Measurements from ENCODE around the gene SPATA4. TPM values are rescaled to one million over a fixed set of nuclear protein-coding genes. Genes with fewer than 3 reads are reported as not detected.

SPATA4 gene
- total and polyA plus RNA-seq, 2 of the 13 experiments (the other 11 are each of a cell fraction or from before 2014, with no cell fraction given): not detected

- Histone ChIP-seq H3K4me1 (ENCODE audit: insufficient read depth, low read length) (no peaks in the 10 kb centered on the region), H3K27ac (ENCODE audit: extremely low read length, insufficient read depth, low read length) (no peak overlapping the region), H3K36me3 (replicated peaks in 1 of 2; ENCODE audit: control insufficient read depth in 1 of 2, insufficient read depth in 2 of 2, low read length in 2 of 2) (no peaks in the 10 kb centered on the region), H2AFZ (ENCODE audit: low read length) (no peak overlapping the region), H4K20me1 (ENCODE audit: insufficient read depth, low read length) (no peaks in the 10 kb centered on the region), H3K4me3 (replicated peaks in 1 of 3; ENCODE audit: insufficient read depth in 1 of 3, low read depth in 2 of 3, low read length in 3 of 3) (no peak overlapping the region), H3K79me2 (ENCODE audit: insufficient read depth, low read length) (no peaks in the 10 kb centered on the region), H3K9ac (ENCODE audit: insufficient read depth, low read depth, low read length) (no peak overlapping the region), H3K27me3 (ENCODE audit: control insufficient read depth in 1 of 2, insufficient read depth in 2 of 2, low read length in 2 of 2) (no peaks in the 10 kb centered on the region), H3K4me2 (ENCODE audit: low read depth, low read length) (no peak overlapping the region), H3K9me3 (ENCODE audit: low read length) (no peaks in the 10 kb centered on the region)
- ChIA-PET POLR2A (no interaction called here), CTCF (ENCODE audit: low intra/inter-chr PET ratio, low total read pairs) (no interaction called here)
- FAIRE-seq (no peak), ATAC-seq (no peak), DNase-seq (ENCODE audit: low spot score) (peak; percentile 5)
- intact Hi-C loops (cut with micrococcal nuclease; ENCODE audit: unreplicated experiment): loop anchor here (1.0 to 5.0 kb wide), 3 partner anchors 127 to 1292 kb away; partner anchors contain the start of gene AGA
- in situ Hi-C loops (cut with HindIII; ENCODE audit: extremely low pct_ligation_motif_present, low pct_unique_long_range_greater_than_20kb): no loop called here
- no TSS peak for BruUV-seq (replicated peaks)
- no peak for TF ChIP-seq ATF1 (CRISPR knock-in tag; IDR thresholded peaks at IDR 0.05)
- TF ChIP-seq ATRX (CRISPR knock-in tag; IDR thresholded peaks at IDR 0.05; ENCODE audit: borderline replicate concordance): no peak
- no peak for TF ChIP-seq HOMEZ (CRISPR knock-in tag; IDR thresholded peaks at IDR 0.05; ENCODE audit: low read depth)
- TF ChIP-seq ZNF678 (CRISPR knock-in tag; IDR thresholded peaks at IDR 0.05): no peak
- TF ChIP-seq ZNF883 (CRISPR knock-in tag; IDR thresholded peaks at IDR 0.05; ENCODE audit: not compliant biosample characterization): no peak
- no peak for TF ChIP-seq ZSCAN12 (CRISPR knock-in tag; IDR thresholded peaks at IDR 0.05)
- peak; percentile 42 for TF ChIP-seq STAG1 (CRISPR knock-in tag; IDR thresholded peaks at IDR 0.05)
- no peak for TF ChIP-seq ZNF382 (CRISPR knock-in tag; IDR thresholded peaks at IDR 0.05; ENCODE audit: borderline replicate concordance)
- no peak for TF ChIP-seq ZNF3 (CRISPR knock-in tag; IDR thresholded peaks at IDR 0.05)
- TF ChIP-seq ZNF777 (CRISPR knock-in tag; IDR thresholded peaks at IDR 0.05): no peak
- no peak for TF ChIP-seq ZNF761 (CRISPR knock-in tag; conservative IDR thresholded peaks at IDR 0.05)
- TF ChIP-seq SMC3 (IDR thresholded peaks at IDR 0.05; ENCODE audit: low read length): peak; percentile 31
- TF ChIP-seq RFX5 (IDR thresholded peaks at IDR 0.05; ENCODE audit: low read depth, low read length): no peak
- TF ChIP-seq POLR2A (IDR thresholded peaks at IDR 0.05; ENCODE audit: insufficient read depth in 1 of 2, low read depth in 2 of 2, low read length in 2 of 2): no peak
- no peak for TF ChIP-seq CERS6 (CRISPR knock-in tag; IDR thresholded peaks at IDR 0.05)
- TF ChIP-seq ZNF354B (CRISPR knock-in tag; IDR thresholded peaks at IDR 0.05): no peak
- no peak for TF ChIP-seq ZNF556 (CRISPR knock-in tag; IDR thresholded peaks at IDR 0.05; ENCODE audit: borderline replicate concordance)
Measured at GRCh38 chr4:176150356-176150682, 45.1 kb downstream of the SPATA4 start.
